ENCODE results near the gene CLEC4A.
"Not testable (repeated sequence)": the region's sequence is repeated elsewhere in the genome, so short reads cannot be mapped to it uniquely, and the experiment has no call there.

CLEC4A gene

DNA sequence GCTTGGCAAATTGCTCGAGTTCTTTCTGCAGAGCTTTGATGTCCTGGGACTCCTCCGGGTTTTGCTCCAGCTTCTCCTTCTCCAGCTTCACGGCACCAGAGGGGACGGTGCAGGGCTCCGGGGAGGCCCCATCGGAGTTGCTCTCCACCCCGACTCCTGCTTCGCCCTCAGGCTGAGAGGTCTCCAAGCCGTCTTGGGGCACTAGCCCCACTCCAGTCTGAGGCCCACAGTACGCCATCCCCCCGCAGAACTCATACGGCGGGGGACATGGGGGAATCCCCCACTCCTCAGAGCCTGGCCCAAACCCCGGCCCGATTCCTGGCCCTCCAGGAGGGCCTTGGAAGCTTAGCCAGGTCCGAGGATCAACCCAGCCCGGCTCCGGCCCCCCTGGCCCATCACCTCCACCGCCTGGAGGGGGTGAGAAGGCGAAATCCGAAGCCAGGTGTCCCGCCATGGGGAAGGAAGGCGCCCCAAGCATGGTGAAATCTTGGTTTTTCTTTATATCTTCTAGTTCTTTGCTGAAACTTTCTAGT, 11.0 kb downstream of the CLEC4A start:
- not testable (repeated sequence) for DNase-seq

DNA sequence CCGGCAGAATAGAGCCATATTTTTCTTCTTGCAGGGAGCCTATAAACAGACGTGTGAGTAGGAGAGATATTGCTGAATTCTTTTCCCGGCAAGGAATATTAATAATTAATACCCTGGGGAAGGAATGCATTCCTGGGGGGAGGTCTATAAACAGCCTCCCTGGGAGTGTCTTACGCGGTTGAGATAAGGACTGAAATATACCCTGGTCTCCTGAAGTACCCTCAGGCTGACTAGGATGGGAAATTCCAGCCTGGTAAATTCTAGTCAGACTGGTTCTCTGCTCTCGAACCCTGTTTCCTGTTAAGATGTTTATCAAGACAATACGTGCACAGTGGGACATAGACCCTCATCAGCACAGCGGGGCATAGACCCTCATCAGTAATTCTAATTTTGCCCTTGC, 18.2 kb downstream of the CLEC4A start:
- DNase-seq: not testable (repeated sequence)

DNA sequence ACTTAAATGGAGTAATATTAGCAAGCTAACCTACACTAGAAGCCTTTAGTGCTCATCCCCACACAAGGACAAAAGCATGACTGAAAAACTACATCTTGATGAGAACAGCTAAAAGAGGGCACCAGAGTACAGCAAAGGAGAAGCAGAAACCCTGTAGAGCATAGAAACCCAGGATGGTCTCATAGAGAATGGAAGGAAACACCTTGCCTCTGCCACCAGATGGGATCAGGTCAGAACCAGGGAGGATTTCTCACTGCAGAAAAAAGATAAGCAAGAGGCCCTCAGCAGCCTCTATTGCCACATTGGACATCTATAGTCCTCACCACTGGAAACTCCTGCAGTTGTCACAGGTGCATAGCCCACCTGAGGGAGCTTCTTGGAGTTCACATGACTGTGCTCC, 19.8 kb downstream of the CLEC4A start:
- DNase-seq: no peak

DNA sequence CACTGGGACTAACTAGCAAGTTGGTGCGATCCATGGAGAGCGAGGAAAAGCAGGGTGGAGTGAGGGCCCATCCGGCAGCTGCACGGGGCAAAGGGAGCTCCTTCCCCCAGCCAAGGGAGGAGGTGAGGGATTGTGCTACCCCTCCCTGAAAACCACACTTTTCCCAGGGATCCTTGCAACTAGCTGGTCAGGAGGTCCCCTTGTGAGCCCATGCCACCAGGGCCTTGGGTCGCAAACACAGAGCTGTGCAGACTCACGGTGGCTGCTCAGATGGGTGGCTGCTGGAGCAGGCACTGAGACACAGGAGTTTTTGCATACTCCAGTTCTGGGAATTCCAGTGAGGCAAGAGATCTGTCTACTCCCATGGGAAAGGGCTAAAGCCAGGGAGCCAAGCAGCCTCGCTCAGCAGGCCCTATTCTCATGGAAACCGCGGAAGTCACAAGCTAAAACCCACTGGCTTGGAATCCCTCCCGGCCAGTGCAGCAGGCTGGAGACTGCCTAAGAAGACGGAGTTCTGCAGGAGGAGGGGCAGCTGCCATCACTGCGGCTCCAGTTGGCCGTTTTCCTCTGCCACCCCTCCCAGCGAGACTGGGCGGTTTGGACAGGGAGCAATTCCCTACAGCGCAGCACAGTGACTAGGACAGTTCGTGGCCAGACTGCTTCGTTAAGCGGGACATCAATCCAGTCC, 22.5 kb downstream of the CLEC4A start:
- no peak for DNase-seq

DNA sequence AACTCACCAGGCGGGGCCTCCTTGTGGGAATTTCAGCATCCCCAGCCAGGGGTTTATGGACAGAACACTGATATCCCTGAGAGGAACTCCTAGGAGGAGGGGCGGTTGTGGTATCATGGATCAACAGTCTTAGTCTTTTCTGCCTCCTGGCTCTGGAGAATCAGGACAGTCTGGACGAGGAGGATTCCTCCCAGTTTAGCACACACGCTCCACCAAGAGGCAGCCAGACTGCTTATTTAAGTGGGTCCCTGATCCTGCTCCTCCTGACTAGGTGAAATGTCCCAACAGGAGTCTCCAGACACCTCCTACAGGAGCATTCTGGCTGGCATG, 23.0 kb downstream of the CLEC4A start:
- DNase-seq: no peak

DNA sequence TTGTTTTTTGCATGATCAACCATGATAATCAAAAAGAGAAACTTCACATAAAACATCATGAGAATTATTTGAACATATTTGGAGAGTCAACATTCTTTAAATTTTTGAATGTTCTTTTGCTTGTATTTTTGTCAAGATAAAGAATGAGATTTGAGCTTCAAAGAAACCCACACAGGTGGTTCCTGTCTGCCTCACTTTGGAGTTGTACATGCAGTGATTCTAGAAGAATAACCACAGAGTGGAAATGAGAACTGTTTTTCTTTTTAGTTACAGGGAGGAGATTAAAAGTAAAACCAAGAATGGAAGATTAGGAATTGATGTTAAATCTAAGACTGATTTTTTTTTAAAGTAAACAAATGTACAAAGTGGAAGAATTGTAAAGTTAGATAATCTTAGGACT, 31.1 kb downstream of the CLEC4A start:
- no peak for DNase-seq

DNA sequence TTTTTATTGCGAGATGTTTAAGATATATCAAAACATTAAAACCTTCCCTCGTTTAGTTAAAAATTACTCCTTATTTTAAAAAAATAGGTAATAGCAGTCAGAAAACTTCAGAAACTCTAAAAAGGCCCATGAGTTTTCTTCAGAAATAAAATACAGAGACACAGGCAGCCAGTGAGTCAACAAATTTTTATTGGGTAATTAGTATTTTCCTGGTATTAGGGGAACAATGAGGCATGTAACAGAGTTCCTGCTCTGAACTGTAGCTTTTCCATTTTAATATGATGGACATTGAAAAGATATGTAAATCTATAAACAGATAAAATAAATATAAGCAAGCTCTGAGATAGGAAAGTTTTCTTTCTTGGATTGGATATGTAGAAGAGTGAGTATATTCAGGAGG, 33.0 kb downstream of the CLEC4A start:
- DNase-seq: no peak

DNA sequence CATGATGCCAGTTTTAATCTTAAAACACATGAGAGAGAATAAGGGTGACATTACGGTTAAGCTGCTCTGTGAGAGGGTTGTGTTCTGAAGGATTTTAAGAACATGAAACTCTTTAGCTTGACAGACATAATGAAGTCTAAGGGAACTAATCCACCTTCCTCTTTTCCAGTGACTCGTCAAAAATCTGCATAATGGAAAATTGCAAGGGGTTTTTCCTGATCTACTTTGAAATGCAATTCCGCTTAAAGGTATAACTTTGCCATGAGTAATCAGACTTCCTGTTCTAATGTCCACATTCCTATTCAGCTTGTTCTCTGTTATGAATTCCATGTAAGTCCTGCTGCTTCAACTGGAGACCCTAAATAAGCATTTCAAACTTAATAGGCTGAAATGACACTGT, 33.4 kb downstream of the CLEC4A start, which contains the start of gene ZNF705A:
TSS of gene ZNF705A (plus strand) at position 171 of the 400 bp plus-strand sequence. CDS start 15,611 bp downstream, outside the sequence.
- DNase-seq: no peak

DNA sequence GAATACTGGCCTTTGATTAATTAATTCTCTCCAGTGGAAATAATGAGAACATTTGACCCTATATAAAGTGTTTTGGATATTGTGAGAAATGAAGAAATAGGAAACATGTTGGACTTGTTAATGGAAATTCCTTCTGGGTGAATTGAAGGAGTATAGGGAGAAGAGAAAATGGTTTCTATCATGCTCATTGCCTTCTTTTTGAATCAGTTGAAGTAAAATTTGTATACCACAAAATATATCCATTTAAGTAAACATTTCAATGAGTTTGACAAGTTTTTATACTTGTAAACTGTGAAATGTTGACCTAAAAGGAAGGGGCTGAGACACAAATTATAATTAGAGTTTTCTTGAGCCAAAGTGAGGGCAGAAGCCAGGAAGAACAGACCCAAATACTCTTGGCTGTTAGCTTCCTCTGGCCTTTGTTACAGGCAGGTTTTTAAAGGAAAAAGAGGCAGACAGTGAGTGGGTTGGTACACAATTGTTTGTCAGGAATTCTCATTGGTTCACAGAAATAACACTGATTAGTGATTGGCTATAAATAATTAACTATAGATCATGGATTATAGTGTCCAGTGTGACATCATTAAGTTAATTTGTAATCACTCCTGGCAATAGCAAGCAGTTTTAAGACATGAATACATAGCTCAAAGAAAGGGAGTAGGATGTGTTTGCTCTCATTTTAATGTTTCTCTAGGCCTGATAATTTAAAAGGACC, 34.2 kb downstream of the CLEC4A start:
- DNase-seq: no peak

DNA sequence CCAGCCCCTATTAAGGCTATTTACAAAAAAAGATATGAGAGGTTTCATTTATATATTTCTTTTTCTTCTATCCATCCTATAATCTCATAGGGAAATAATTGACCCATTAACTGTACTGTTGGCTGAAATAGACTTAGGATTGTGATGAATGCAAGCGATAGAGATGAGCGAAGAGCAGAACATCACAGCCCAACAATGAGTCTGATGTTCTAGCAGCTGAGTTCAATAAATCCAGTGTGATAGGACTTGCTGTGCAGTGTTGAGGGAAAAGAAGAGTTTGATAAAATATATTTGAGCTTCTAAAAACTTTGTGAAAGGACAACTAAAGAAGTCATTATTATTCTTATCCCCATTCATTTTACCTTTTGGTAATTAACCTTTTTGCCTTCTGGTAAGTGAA, 49.5 kb downstream of the CLEC4A start:
- DNase-seq: not testable (repeated sequence)

DNA sequence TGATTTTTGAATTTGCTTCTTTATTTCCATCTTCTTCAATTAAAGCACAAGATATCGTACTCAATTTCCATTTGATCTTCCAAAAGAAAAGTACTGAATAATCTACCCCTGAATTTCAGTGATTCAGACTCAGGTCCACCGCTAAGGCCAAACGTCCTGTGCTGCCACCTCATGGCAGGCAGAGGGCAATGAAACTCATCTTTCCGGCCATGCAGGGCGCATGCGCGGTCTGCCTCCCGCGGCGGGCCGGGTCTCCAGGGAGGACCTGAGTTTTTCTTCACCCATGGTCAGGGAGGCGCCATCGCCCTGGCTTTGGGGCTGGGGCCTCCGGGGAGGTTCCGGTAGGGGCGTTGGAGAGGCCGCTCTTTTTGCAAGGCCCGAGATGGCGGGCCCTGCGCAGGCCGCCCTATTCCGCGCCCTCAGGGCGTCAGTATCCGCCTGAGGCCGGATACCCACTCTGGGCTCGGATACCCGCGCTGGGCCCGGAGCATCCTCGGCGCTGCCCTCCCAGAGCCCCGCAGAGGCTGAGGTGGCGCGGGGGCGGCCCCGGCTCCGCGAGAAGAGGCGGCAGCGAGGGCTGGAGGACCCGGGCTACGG, 56.7 kb downstream of the CLEC4A start:
- peak; percentile 86 for DNase-seq

DNA sequence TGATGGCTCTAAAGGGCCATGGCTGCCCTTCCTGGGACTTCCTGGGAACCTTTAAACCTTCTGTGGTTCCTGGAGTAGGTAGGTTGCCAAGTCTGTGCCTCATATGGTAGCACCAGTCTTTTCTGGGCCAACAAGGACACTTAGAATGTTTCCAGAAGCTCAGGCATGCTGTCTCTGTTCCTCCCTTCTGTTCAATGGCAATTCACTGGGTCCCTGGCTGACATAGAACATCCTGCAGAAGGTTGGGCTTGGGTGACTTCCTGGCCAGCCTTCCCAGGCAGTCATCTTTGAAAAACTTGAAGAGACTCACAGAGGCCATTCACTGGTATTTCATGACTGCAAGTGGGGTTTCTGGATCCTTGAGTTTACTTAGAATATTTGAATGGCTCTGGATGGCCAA, 57.9 kb downstream of the CLEC4A start:
- not testable (repeated sequence) for DNase-seq

DNA sequence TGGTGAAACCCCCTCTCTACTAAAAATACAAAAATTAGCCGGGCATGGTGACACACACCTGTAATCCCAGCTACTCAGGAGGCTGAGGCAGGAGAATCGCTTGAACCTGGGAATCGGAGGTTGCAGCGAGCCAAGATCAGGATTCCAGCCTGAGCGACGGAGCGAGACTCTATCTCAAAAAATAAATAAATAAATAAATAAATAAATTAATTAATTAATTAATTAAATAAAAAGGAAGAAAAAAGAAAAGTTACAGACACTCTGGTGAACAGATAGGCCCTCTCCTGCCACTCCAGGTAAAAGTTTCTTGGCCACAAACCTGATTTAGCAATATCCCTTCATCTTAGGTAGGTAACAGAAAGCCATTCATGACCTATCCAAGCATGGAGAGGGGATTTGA, 59.5 kb downstream of the CLEC4A start:
- not testable (repeated sequence) for DNase-seq

DNA sequence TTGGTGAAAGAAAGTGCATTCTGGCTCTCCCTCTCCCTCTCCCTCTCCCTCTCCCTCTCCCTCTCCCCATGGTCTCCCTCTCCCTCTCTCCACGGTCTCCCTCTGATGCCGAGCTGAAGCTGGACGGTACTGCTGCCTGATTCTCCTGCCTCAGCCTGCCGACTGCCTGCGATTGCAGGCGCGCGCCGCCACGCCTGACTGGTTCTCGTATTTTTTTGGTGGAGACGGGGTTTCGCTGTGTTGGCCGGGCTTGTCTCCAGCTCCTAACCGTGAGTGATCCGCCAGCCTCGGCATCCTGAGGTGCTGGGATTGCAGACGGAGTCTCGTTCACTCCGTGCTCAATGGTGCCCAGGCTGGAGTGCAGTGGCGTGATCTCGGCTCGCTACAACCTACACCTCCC, 59.9 kb downstream of the CLEC4A start:
- not testable (repeated sequence) for DNase-seq

DNA sequence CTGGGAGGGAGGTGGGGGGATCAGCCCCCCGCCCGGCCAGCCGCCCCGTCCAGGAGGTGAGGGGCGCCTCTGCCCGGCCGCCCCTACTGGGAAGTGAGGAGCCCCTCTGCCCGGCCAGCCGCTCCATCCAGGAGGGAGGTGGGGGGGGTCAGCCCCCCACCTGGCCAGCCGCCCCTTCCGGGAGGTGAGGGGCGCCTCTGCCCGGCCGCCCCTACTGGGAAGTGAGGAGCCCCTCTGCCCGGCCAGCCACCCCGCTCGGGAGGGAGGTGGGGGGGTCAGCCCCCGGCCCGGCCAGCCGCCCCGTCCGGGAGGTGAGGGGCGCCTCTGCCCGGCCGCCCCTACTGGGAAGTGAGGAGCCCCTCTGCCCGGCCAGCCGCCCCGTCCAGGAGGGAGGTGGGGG, 60.8 kb downstream of the CLEC4A start:
- DNase-seq: not testable (repeated sequence)

DNA sequence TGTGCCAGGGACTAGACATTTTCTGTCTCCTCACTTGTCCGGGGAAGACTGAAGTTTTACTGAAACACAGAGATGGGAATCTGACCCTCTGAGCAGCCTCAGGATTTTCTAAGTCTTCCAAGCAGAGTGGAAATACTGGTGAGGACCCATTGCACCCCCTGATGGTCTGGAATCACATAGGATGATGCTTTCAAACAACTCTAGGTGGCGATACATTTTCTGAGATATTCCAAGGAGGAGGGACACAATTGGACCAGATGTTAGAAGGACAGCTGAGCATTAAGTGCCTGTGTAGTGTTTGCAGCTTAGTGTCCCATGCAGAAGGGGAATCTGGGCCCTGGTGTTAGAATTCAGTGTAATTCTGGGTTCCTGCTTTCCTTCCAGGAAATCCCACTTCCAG, 64.7 kb downstream of the CLEC4A start:
- DNase-seq: not testable (repeated sequence)
